ENCODE measurements around the gene NOP16.

NOP16 gene

GRCh38 chr5:176352116-176352878 lies 36.1 kb downstream of the NOP16 start:
- no peak for TF ChIP-seq ZNF555 (tag by site-specific recombination; conservative IDR thresholded peaks at IDR 0.05)
- TF ChIP-seq ZNF692 (tag by site-specific recombination; IDR thresholded peaks at IDR 0.05), result peak; percentile 69; the same call in 1 of the 2 replicates
- 0 out of 2 replicates have a peak, but pooled peaks have one; percentile 34 for TF ChIP-seq ZNF629 (tag by site-specific recombination; IDR thresholded peaks at IDR 0.05)
- no peak for TF ChIP-seq ZNF549 (tag by site-specific recombination; IDR thresholded peaks at IDR 0.05)
- no peak for TF ChIP-seq ZNF157 (tag by site-specific recombination; IDR thresholded peaks at IDR 0.05)
- no peak for TF ChIP-seq YY2 (tag by site-specific recombination; IDR thresholded peaks at IDR 0.05)
- 0 out of 2 replicates have a peak, but pooled peaks have one; percentile 15 for TF ChIP-seq ZFP37 (tag by site-specific recombination; IDR thresholded peaks at IDR 0.05)
- TF ChIP-seq ZNF362 (tag by site-specific recombination; IDR thresholded peaks at IDR 0.05), result peak; percentile 69; the same call in 1 of the 2 replicates
- Histone ChIP-seq H3K27ac (ENCODE audit: extremely low read depth, low read depth, low read length) (no peak overlapping the region), H3K4me1 (ENCODE audit: control insufficient read depth, insufficient read depth, low read length) (no peaks in the 10 kb centered on the region; the same call in 1 of the 2 replicates), H3K9me3 (ENCODE audit: control insufficient read depth, insufficient read depth, low read depth, low read length) (no peaks in the 10 kb centered on the region), H3K4me3 (ENCODE audit: low read depth, low read length) (no peak overlapping the region), H3K36me3 (ENCODE audit: control insufficient read depth in 2 of 2, insufficient read depth in 1 of 2, low read length in 2 of 2) (peaks cover 31 to 99% of the 10 kb centered on the region in 2 experiments)
- ChIA-PET CTCF (no interaction called here), POLR2A (interaction anchor here (0.7 to 2.5 kb wide), 4 partner anchors 9 to 185 kb away, joined by 3 to 24 read pairs (median 4); partner anchors contain the start of genes KIAA1191 and RNF44)

GRCh38 chr5:176350416-176350815 lies 38.0 kb downstream of the NOP16 start:
- Histone ChIP-seq H3K4me1 (ENCODE audit: control insufficient read depth, insufficient read depth, low read length) (no peaks in the 10 kb centered on the region), H3K36me3 (ENCODE audit: control insufficient read depth in 2 of 2, insufficient read depth in 1 of 2, low read length in 2 of 2) (peaks cover 36 to 98% of the 10 kb centered on the region in 2 experiments), H3K27ac (ENCODE audit: extremely low read depth, low read depth, low read length) (no peak overlapping the region), H3K9me3 (ENCODE audit: control insufficient read depth, insufficient read depth, low read depth, low read length) (no peaks in the 10 kb centered on the region), H3K4me3 (ENCODE audit: low read depth, low read length) (no peak overlapping the region)
- ChIA-PET CTCF (interaction anchor here (1.5 kb wide), 1 partner anchor 621 kb away, joined by 4 read pairs; no protein-coding TSS in a partner anchor), POLR2A (interaction anchor here (2.5 kb wide), 1 partner anchor 11 kb away, joined by 24 read pairs; the partner anchor contains the start of gene KIAA1191)
- TF ChIP-seq ZNF513 (tag by site-specific recombination; IDR thresholded peaks at IDR 0.05) (no peak), WT1 (tag by site-specific recombination; IDR thresholded peaks at IDR 0.05) (no peak), KLF17 (tag by site-specific recombination; IDR thresholded peaks at IDR 0.05) (no peak), ZNF610 (tag by site-specific recombination; IDR thresholded peaks at IDR 0.05; ENCODE audit: borderline replicate concordance) (no peak), ZNF19 (tag by site-specific recombination; IDR thresholded peaks at IDR 0.05; ENCODE audit: low read depth) (no peak), ZNF155 (tag by site-specific recombination; IDR thresholded peaks at IDR 0.05) (no peak), ZNF626 (tag by site-specific recombination; IDR thresholded peaks at IDR 0.05) (no peak), ZNF561 (tag by site-specific recombination; IDR thresholded peaks at IDR 0.05; ENCODE audit: borderline replicate concordance) (no peak), SP3 (tag by site-specific recombination; IDR thresholded peaks at IDR 0.05) (no peak), ZNF341 (tag by site-specific recombination; IDR thresholded peaks at IDR 0.05; ENCODE audit: low read depth) (no peak), ZNF391 (tag by site-specific recombination; IDR thresholded peaks at IDR 0.05; ENCODE audit: borderline replicate concordance, low read depth) (no peak), ZSCAN30 (tag by site-specific recombination; IDR thresholded peaks at IDR 0.05) (no peak), PRDM10 (tag by site-specific recombination; IDR thresholded peaks at IDR 0.05) (no peak), ZNF140 (tag by site-specific recombination; IDR thresholded peaks at IDR 0.05) (no peak), PBX3 (CRISPR knock-in tag; IDR thresholded peaks at IDR 0.05) (no peak), ZNF529 (tag by site-specific recombination; IDR thresholded peaks at IDR 0.05; ENCODE audit: insufficient replicate concordance) (no peak)

All from HEK293 (cell line).